GM12892 (cell line): ENCODE results near the gene GBF1.
"Not testable (repeated sequence)": the region's sequence is repeated elsewhere in the genome, so short reads cannot be mapped to it uniquely, and the experiment has no call there.

Source experiments
- POLR2A ChIP-seq: IDR thresholded peaks from 2 replicates; pipeline ENCODE4 v1.6.1; 2011; ENCODE audit warnings: low read depth, low read length, control low read depth
- POLR2AphosphoS5 ChIP-seq: IDR thresholded peaks from 2 replicates; pipeline ENCODE4 v1.6.1; 2011; ENCODE audit warnings: low read depth, low read length, control low read depth
- TAF1 ChIP-seq: IDR thresholded peaks from 2 replicates; pipeline ENCODE4 v1.6.1; 2011; ENCODE audit warnings: low read depth, mild to moderate bottlenecking, control low read depth, low read length, borderline replicate concordance

GRCh38 chr10:102308318-102308717, 63.0 kb downstream of the GBF1 start:
- TF ChIP-seq POLR2A, POLR2AphosphoS5, TAF1: not testable (repeated sequence)
